ENCODE measurements around the gene PINLYP. TPM values are rescaled to one million over a fixed set of nuclear protein-coding genes. Genes with fewer than 3 reads are reported as not detected.
A peak's percentile ranks its signal among the peaks of the same experiment; 100 is the strongest.

Gene PINLYP
- total RNA-seq, 4 donors from 2014 or later, result 1.1 to 4.0 (median 1.6) TPM; not detected in 1

DNA sequence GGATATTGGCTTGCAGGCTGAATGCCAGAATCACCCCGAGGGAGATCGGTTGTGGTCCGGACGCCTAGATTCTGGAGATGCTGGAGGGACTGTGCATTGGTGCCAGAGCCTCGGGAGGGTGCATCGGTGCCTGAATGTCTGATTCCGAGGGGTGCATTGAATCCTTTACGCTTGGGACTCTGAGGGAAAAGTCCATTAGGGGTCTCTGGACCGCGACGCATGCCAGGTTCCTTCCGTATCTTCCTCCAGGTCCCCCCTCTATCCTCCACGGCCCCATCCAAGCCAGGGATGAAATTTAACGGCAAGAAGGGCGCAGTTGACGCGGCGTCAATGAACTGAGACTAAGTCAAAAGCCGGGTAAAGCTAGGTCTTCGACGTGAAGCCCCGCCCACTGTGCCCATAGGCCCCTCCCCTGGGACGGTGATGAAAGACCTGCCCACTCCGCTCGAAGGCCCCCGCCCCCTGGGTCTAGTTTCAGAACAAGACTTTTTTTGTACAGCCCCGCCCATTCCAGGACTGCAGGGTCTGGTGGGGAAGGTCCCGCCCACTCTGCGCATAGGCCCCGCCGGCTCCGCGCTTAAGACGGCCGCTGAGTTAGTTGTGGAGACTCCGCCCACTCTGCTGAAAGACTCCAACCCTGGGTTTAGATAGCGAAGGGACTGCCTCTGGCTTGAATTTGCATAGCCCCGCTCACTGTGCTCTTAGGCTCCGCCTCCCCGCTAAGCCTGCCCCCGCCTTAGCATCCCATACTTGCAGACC lies 41.9 kb upstream of the PINLYP start:
- H3K27ac ChIP-seq, result peak overlapping the region; percentile 92 to 98 (median 96)
- intact Hi-C loops (cut with DNase I; ENCODE audit: low total_unique reads), result loop anchor here (10.0 kb wide), 1 partner anchor 61 kb away; the partner anchor contains the start of genes IRGQ and ZNF576
- H3K4me1 ChIP-seq, result peaks cover 5 to 28% (median 13%) of the 10 kb centered on the region in 4 donors
- no peaks in the 10 kb centered on the region for H3K9me3 ChIP-seq
- in situ Hi-C loops (cut with MboI; ENCODE audit: low pct_ligation_motif_present in 1 of 4, low pct_unique_long_range_greater_than_20kb in 1 of 4, low sequenced_read_pairs in 3 of 4), result no loop called here
- WGBS, 2 donors (ENCODE audit: low coverage in 1 of 2), result 0% methylated on average over 35 of the region's 41 CpGs; no CpG with 5 or more reads in 1 of the 2 donors
- peak overlapping the region; percentile 41 to 62 (median 53) for H3K4me3 ChIP-seq
- no peaks in the 10 kb centered on the region for H3K27me3 ChIP-seq
- peaks cover 0 to 6% (median 1%) of the 10 kb centered on the region in 4 donors for H3K36me3 ChIP-seq
- TF ChIP-seq POLR2AphosphoS5 (IDR thresholded peaks at IDR 0.05) (peak; percentile 43 to 62 (median 50)), POLR2A (IDR thresholded peaks at IDR 0.05) (peak; percentile 48)
- TF ChIP-seq, protein P1, sequence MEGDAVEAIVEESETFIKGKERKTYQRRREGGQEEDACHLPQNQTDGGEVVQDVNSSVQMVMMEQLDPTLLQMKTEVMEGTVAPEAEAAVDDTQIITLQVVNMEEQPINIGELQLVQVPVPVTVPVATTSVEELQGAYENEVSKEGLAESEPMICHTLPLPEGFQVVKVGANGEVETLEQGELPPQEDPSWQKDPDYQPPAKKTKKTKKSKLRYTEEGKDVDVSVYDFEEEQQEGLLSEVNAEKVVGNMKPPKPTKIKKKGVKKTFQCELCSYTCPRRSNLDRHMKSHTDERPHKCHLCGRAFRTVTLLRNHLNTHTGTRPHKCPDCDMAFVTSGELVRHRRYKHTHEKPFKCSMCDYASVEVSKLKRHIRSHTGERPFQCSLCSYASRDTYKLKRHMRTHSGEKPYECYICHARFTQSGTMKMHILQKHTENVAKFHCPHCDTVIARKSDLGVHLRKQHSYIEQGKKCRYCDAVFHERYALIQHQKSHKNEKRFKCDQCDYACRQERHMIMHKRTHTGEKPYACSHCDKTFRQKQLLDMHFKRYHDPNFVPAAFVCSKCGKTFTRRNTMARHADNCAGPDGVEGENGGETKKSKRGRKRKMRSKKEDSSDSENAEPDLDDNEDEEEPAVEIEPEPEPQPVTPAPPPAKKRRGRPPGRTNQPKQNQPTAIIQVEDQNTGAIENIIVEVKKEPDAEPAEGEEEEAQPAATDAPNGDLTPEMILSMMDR (IDR thresholded peaks at IDR 0.05), result no peak
- DNase-seq, result peak; percentile 98

DNA sequence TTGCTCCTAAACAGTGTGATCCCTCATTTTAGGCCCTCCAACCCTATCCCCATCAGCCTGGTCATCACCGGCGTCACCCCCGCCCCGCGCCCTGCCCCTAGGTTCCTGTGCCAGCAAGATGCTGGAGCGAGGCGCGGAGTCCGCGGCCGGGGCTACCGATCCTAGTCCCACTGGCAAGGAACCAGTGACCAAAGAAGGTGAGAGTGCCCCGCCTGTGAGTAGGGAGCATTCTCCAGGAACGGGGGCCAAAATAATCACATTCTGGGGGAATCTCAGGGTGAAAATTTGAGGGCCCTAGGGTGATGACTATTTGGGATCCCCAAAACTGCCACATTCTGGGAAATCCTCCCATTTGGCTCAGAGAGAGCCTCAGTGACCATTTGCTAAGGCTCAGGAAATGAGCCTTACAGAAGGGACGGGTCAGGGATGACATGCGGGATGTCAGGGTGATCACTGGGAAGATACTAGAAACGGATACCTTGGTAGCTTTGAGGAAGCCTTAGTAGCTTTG lies 41.2 kb upstream of the PINLYP start:
- Histone ChIP-seq H3K4me3 (peak overlapping the region; percentile 3 to 62 (median 46)), H3K27ac (peak overlapping the region; percentile 92 to 98 (median 96)), H3K36me3 (peaks cover 0 to 9% (median 4%) of the 10 kb centered on the region in 4 donors), H3K27me3 (no peaks in the 10 kb centered on the region), H3K9me3 (no peaks in the 10 kb centered on the region), H3K4me1 (peaks cover 5 to 28% (median 13%) of the 10 kb centered on the region in 4 donors)
- in situ Hi-C loops (cut with MboI; ENCODE audit: low pct_ligation_motif_present in 1 of 4, low pct_unique_long_range_greater_than_20kb in 1 of 4, low sequenced_read_pairs in 3 of 4), result no loop called here
- intact Hi-C loops (cut with DNase I; ENCODE audit: low total_unique reads), result loop anchor here (10.0 kb wide), 1 partner anchor 60 kb away; the partner anchor contains the start of genes IRGQ and ZNF576
- TF ChIP-seq, protein P1 (IDR thresholded peaks at IDR 0.05), result no peak
- TF ChIP-seq POLR2A (IDR thresholded peaks at IDR 0.05) (no peak), EP300 (IDR thresholded peaks at IDR 0.05; ENCODE audit: low read depth) (no peak), POLR2AphosphoS5 (IDR thresholded peaks at IDR 0.05) (no peak)
- 45 to 52% methylated on average over 3 to 17 of the region's 17 CpGs for WGBS, 2 donors (ENCODE audit: low coverage in 1 of 2)
- no peak for DNase-seq

DNA sequence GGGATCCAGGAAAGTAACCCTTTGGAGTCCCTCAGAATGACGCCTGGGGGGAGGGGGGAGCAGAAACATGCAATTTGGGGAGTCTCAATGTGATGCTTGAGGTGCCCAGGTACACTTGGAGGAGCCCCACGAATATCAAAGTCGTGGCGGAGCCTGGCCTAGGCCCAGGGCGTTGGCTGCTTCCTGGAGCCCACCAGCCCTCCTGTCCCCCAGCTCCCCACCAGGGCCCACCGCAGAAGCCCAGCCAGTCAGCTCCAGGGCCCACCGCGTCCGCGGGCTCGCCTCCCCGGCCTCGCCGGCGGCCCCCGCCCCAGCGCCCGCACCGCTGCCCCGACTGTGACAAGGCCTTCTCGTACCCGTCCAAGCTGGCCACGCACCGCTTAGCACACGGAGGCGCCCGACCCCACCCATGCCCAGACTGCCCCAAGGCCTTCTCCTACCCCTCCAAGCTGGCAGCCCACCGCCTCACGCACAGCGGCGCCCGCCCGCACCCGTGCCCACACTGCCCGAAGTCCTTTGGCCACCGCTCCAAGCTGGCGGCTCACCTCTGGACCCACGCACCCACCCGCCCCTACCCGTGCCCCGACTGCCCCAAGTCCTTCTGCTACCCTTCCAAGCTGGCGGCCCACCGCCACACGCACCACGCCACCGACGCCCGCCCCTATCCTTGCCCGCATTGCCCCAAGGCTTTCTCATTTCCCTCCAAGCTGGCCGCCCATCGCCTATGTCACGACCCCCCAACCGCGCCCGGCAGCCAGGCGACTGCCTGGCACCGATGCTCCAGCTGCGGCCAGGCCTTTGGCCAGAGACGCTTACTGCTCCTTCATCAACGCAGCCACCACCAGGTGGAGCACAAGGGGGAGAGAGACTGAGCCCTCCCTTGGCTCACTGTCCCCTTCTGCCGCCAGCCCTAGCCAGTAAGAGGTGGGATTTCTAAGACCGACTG lies 40.5 kb upstream of the PINLYP start:
- Histone ChIP-seq H3K27ac (peak overlapping the region; percentile 92 to 98 (median 96)), H3K9me3 (no peaks in the 10 kb centered on the region), H3K27me3 (no peaks in the 10 kb centered on the region), H3K4me1 (peaks cover 5 to 24% (median 13%) of the 10 kb centered on the region in 4 donors), H3K36me3 (peaks cover 0 to 11% (median 5%) of the 10 kb centered on the region in 4 donors), H3K4me3 (no peak overlapping the region)
- WGBS, 2 donors (ENCODE audit: low coverage in 1 of 2), result 77 to 80% methylated on average over 1 to 62 of the region's 62 CpGs
- intact Hi-C loops (cut with DNase I; ENCODE audit: low total_unique reads), result loop anchor here (10.0 kb wide), 1 partner anchor 60 kb away; the partner anchor contains the start of genes IRGQ and ZNF576
- TF ChIP-seq POLR2AphosphoS5 (IDR thresholded peaks at IDR 0.05) (no peak), EP300 (IDR thresholded peaks at IDR 0.05; ENCODE audit: low read depth) (no peak), POLR2A (IDR thresholded peaks at IDR 0.05) (no peak)
- TF ChIP-seq, protein P1 (IDR thresholded peaks at IDR 0.05), result peak; percentile 43 to 58 (median 50)
- in situ Hi-C loops (cut with MboI; ENCODE audit: low pct_ligation_motif_present in 1 of 4, low pct_unique_long_range_greater_than_20kb in 1 of 4, low sequenced_read_pairs in 3 of 4), result no loop called here
- DNase-seq, result peak; percentile 64

All from transverse colon (tissue), 4 donors.